Measurements from ENCODE around the gene LEPROT.
"Not testable (repeated sequence)": the region's sequence is repeated elsewhere in the genome, so short reads cannot be mapped to it uniquely, and the experiment has no call there.

LEPROT gene

DNA sequence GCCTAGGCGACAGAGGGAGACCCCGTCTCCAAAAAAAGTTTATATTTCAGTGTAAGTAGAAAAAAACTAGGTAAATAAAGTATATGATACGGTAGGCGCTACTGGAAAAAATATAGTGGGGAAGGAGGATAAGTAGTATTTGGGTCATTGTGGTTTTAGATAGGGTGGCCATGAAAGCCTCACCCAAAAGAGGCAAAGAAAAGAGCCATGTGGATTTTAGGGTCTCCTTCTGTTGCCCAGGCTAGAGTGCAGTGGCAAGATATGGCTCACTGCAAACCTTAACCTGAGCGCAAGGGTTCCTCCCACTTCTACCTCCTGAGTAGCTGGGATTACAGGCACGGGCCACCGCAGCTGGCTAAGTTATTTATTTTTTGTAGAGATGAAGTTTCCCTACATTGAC lies 17.1 kb downstream of the LEPROT start:
- no peak for DNase-seq (ENCODE audit: low read depth, low spot score)

DNA sequence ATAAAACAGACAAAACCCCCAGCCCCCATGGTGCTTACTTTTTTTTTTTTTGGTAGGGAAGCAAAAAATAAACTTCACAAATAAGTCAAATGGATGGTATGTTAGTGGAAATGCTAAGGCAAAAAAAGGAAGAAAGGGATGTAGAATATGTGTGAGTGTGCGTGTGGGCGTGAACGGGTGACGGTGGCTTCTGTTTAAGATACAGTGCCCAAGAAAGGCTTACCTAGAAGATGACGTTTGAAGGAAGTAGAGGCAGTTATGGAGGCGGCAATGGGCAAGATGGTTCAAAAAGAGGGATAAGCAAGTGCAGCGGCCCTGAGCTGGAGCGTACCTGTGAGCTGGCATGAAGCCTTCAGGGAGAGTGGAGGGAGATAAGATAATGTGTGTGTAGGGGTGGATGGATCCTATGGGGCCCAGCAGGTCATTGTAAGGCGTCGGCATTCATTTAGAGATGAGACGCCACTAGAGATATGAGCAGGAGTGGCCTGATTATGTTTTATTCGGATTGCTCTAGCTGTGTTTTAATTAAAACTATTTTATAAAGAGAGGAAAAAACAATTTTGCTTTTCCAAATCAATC lies 19.9 kb downstream of the LEPROT start:
- DNase-seq (ENCODE audit: low read depth, low spot score), result no peak

DNA sequence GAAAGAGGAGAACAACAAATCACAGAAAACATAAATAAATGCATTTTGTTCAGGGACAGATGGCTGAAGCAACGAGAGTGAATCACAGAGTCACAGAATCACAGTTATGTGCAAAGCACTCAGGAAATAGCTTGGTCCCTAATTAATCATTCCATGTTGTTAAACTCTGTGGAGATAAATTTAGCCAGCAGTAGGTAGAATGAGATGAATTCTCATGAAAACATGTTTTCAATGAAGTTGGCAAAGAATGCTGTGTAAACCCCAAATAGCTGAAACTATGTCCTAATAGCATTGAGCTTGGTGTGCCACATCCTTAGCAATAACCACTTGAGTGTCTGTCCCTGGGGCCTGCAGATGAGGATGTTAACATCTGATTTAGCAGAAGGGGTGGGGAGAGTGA lies 20.4 kb downstream of the LEPROT start:
- DNase-seq (ENCODE audit: low read depth, low spot score), result no peak

DNA sequence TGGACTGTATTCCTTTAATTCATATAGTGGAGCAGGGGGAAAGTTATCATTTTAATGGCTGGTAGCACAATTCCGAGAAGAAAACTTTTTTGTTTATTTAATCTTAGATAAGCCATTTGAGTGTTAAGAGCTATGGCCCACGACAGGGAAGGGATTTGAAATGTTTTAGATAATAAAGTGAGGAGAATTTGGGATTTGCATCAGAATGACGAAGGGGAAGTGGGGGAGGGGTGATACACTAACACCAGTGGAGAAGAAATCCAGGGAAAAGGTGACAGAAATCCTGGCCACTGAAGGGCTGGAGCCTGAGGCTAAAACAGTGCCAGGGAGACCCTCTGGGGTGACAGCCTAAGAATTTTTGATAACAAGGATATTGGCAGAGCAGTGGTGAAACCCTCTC lies 21.0 kb downstream of the LEPROT start:
- no peak for DNase-seq (ENCODE audit: low read depth, low spot score)

GRCh38 chr1:65442442-65442841 lies 22.0 kb downstream of the LEPROT start:
- DNase-seq (ENCODE audit: low read depth, low spot score), result no peak

DNA sequence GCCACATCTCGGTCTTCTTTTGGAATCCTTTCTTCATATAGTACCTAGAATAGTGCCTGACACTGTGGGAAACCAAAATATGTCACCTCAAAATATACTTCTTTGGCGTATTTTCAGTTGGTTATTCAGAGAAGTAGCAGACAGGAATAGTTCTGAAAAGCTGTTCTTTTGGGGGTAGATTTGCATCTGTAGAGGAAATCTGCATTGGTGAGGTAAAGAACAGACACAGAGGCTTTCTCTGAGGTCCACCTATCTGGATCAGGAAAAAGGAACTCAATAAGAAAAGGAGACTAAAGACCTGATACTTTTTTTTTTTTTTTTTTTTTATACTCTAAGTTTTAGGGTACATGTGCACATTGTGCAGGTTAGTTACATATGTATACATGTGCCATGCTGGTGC lies 23.2 kb downstream of the LEPROT start:
- DNase-seq (ENCODE audit: low read depth, low spot score), result no peak

- no peak for DNase-seq (ENCODE audit: low read depth, low spot score)
Observed at GRCh38 chr1:65444128-65444640, 23.7 kb downstream of the LEPROT start.

DNA sequence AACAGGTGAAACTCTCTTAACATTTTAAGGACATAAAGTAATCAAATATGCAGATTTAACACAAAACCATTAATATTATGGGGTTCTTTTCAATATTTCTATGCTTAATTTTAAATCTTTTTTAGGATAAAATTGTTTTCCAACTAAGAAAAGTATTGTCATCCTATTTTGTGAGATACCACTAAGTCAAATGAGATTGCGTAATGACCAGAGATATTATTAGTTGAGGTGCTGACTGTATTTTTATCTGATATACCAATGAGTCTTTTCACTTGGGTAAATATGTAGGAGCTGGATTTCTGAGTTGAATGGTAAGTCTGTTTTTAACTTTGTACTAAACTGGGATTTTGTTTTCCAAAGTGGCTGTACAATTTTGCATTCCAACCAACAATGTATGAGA lies 25.4 kb downstream of the LEPROT start:
- no peak for DNase-seq (ENCODE audit: low read depth, low spot score)

- DNase-seq (ENCODE audit: low read depth, low spot score), result no peak
Observed at GRCh38 chr1:65449214-65449823, 28.9 kb downstream of the LEPROT start.

GRCh38 chr1:65455678-65456077 lies 35.2 kb downstream of the LEPROT start:
- not testable (repeated sequence) for DNase-seq (ENCODE audit: low read depth, low spot score)

GRCh38 chr1:65456481-65456880 lies 36.0 kb downstream of the LEPROT start:
- no peak for DNase-seq (ENCODE audit: low read depth, low spot score)

DNA sequence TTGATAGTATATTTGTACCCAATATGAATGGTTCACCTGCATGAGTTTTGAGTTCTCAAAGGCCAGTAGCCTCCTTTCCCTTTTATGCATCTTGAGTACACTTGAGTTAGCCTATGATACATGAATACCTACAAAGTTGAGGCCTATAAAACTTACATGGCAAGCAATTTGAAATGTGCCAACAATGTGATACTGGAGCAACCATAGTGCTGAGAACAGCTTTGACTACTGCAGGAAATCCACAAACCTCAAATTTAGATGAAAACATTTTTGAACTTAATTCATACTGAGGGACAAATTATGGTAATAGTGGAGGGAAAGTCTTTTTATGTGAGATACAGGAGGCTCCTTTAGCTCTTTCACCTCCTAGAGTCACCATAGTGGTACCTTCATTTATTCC lies 37.4 kb downstream of the LEPROT start:
- no peak for DNase-seq (ENCODE audit: low read depth, low spot score)

DNA sequence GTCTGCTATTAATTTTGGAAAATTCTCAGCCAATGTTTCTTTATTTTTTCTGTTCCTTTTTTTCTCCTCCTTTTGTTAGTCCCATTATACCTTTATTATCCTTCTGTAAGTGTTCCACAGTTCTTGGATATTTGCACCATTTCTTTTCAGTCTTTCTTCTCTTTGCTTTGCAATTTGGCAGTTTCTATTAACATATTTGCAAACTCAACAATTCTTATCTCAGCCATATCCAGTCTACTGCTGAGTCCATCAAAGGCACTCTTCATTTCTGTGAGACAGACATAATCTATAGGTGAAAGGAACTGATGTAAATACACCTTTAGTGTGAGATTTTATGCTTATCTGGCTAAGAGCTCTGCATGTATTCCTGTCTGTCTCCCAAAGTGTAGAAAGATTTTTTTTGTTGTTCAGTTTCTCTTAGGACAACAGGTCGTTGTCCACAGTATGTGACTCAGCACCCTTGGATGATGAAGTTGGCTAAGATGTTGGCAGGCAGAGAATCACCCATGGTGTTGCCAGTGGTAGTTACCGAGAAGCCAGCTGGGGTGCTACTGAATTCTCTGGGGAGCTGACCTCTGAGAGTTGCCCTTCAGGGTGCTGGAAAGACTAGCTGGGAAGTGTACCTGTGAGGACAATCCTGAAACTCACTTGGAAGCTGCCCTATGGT lies 38.4 kb downstream of the LEPROT start:
- DNase-seq (ENCODE audit: low read depth, low spot score), result no peak

DNA sequence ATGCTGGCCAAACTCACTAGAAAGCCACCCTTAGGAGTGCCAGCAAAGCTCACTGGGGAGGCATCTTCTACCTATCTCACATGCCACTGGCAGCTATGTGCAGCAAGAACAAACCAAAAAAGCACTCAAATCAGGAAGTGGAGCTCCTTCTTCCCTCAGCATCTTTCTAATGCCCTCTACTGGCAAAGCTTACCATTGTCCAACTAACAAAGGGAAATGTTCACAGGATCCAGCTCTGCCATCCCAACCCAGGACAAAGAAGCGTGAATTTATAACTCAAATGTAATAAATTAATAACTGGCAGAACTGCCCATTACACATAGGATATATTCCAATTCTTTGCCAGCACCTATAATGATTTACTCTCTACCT lies 38.9 kb downstream of the LEPROT start:
- DNase-seq (ENCODE audit: low read depth, low spot score), result no peak

DNA sequence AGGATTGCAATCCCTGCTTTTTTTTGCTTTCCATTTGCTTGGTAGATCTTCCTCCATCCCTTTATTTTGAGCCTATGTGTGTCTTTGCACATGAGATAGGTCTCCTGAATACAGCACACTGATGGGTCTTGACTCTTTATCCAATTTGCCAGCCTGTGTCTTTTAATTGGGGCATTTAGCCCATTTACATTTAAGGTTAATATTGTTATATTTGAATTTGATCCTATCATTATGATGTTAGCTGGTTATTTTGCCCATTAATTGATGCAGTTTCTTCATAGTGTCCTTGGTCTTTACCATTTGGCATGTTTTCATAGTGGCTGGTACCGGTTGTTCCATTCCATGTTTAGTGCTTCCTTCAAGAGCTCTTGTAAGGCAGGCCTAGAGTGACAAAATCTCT lies 45.4 kb downstream of the LEPROT start:
- DNase-seq (ENCODE audit: low read depth, low spot score), result not testable (repeated sequence)

GRCh38 chr1:65467536-65467935 lies 47.1 kb downstream of the LEPROT start:
- peak; percentile 79 for DNase-seq (ENCODE audit: low read depth, low spot score)

DNA sequence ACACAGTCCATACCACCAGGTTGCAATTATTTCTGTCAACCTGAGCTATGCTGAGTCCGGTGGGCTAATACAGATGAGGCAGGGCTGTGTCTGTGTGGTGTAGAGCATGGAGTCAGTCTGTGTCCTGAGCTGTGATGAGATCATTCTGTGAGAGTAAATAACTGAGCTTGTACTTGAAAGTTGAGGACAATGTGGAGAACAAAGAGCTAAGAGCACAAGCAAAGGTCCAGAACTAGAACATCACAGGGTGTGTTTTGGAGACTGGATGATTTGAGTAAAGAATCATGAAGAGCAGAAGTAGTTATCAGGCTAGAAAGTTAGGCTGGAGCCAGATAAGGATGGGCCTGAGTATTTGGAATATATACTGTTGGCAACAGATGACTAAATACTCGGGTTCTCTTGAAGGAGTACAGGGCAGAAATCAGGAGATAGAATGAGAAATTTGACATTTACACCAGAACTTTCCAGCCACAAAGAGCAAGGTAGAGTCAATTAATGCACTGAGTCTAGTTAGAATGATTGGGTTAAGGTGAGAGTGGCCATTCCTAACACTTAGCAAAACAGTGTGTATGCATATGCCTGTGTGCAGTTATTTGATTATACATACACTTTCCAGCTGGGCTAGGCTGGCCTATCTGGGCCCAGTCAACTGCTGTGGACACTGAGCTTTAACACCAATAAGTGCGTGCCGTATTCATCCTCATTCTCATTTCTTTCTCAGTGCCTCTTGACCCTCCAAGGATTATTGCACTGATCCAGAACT lies 48.8 kb downstream of the LEPROT start:
- no peak for DNase-seq (ENCODE audit: low read depth, low spot score)

DNA sequence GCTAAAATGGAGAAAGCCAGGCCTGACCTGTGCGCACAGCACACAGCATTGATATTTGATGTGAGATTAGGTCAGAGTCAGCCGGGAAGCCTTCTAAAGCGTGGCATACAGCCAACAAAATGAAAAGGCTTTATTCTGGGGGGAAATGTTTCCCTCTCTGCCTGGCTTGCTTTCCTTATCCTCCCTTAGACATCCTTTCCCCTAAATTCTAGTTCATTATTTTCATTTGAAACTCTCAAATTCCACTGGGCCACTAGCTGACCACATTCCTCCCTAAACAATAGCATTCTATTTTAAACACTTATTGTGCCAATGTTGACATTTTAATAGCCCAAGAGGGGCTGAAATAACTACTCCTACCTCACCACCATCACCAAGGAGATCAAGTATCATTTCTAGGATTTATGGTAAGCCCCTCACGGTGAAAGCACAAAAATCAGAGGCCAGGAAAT lies 49.4 kb downstream of the LEPROT start:
- no peak for DNase-seq (ENCODE audit: low read depth, low spot score)

- no peak for DNase-seq (ENCODE audit: low read depth, low spot score)
Observed at GRCh38 chr1:65470766-65471165, 50.3 kb downstream of the LEPROT start.

GRCh38 chr1:65471213-65471833 lies 50.9 kb downstream of the LEPROT start:
- no peak for DNase-seq (ENCODE audit: low read depth, low spot score)

- no peak for DNase-seq (ENCODE audit: low read depth, low spot score)
Observed at GRCh38 chr1:65471861-65472332, 51.4 kb downstream of the LEPROT start.

GRCh38 chr1:65476327-65476726 lies 55.9 kb downstream of the LEPROT start:
- no peak for DNase-seq (ENCODE audit: low read depth, low spot score)

Data from iPS DF 19.7 (cell line).